Tongue (tissue), 3 donors: Measurements from ENCODE around the gene RILPL1. TPM values are rescaled to one million over a fixed set of nuclear protein-coding genes. Genes with fewer than 3 reads are reported as not detected.

Experiments used
- DNase-seq: peaks from one replicate; pipeline ENCODE4 v3.0.0-alpha.2; 2015
- small RNA-seq: library from RNA; depleted of rRNA; stranded (forward); fragments of <200 nt; gene quantifications from one replicate; pipeline ENCODE3, GENCODE V24; 2014; ENCODE audit warnings: low replicate concordance
- total RNA-seq: library from RNA; depleted of rRNA; stranded (reverse); fragments of >200 nt; gene quantifications from one replicate; pipeline ENCODE4 v1.2.3, GENCODE V29; 2014

The RILPL1 gene
- total RNA-seq, 1 donor from 2014 or later, result 12.5 TPM

DNA sequence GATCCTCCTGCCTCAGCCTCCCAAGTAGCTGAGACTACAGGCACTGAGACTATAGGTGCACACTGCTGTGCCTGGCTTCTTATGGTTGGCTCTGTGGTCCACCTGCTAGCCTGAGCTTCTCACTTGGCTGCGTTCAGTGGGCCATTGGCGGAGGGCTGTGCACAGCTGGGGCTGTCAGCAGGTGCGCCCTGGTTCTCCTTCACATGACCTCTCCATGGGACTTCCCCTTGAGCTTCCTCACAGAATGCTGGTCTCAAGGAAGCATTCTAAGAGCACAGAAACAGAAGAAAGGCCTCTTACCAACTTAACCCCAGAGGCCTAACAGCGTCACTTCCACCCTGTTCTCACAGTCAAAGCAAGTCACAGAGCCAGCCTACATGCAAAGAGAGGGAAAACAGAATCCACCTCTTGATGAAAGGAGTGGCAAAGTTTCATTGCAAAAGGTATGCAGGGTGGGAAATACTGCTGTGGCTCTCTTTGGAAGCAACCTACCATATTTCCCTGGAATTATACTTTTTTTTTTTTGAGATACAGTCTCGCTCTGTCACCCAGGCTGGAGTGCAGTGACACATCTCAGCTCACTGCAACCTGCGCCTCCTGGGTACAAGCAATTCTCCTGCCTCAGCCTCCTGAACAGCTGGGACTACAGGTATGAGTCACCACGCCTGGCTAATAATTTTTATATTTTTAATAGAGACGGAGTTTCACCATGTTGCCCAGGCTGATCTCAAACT, 106.3 kb downstream of the RILPL1 start:
- no peak for DNase-seq

DNA sequence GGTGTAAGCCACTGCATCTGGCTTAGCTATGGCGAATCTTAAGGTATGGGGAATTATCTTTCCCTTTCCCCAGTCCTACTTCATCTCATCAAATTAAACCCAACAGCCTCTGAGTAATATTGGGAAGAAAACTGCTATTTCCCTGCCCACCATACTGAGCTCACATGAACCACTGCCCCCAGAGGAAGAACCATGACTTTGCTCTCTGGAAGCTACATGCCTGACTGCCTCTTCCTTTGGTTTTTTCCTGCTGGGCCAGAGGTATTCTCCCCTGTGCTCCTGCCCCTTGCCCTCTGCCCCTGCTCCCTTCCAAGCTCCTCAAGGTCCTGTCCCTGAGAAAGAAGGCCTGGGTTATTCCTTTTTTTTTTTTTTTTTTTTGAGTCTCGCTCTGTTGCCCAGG, 112.2 kb downstream of the RILPL1 start:
- DNase-seq, result no peak

Small RNA genes lying within 50 kb of the gene (small RNA-seq; reads per million reads assigned to genes)
- not detected for gene AC145423.2
- not detected for gene MIR3908

Other genes starting within 250 kb of the RILPL1 start
- 24.5 TPM for gene SBNO1, start 168.9 kb downstream of the RILPL1 start, total RNA-seq
- 37.0 TPM for gene KMT5A, start 149.6 kb downstream of the RILPL1 start, total RNA-seq
- 1.4 TPM for gene RILPL2, start 97.0 kb downstream of the RILPL1 start, total RNA-seq
- gene SNRNP35, start 75.6 kb downstream of the RILPL1 start, total RNA-seq, result 26.4 TPM
- gene TMED2, start 50.8 kb upstream of the RILPL1 start, total RNA-seq, result 250 TPM
- 24.6 TPM for gene DDX55, start 68.4 kb upstream of the RILPL1 start, total RNA-seq
- 62.2 TPM for gene EIF2B1, start 100.0 kb upstream of the RILPL1 start, total RNA-seq
- 59.3 TPM for gene GTF2H3, start 100.1 kb upstream of the RILPL1 start, total RNA-seq
- 6.8 TPM for gene TCTN2, start 137.4 kb upstream of the RILPL1 start, total RNA-seq
- 14.6 TPM for gene ATP6V0A2, start 178.6 kb upstream of the RILPL1 start, total RNA-seq
- 0.62 TPM for gene DNAH10, start 228.6 kb upstream of the RILPL1 start, total RNA-seq